GM12873 (cell line): ENCODE data around the gene CDKAL1.

ENCODE experiments used
- TF ChIP-seq, protein P1 (sequence below): IDR thresholded peaks from 2 replicates; pipeline ENCODE4 v1.5.1; 2012; ENCODE audit warnings: low read depth, mild to moderate bottlenecking, moderate library complexity, low read length, control low read depth; ENCODE audit not compliant: insufficient read depth; ENCODE audit errors: missing control alignments

The CDKAL1 gene

GRCh38 chr6:20868397-20869096 is 334.3 kb downstream of the CDKAL1 start:
- TF ChIP-seq, protein P1, sequence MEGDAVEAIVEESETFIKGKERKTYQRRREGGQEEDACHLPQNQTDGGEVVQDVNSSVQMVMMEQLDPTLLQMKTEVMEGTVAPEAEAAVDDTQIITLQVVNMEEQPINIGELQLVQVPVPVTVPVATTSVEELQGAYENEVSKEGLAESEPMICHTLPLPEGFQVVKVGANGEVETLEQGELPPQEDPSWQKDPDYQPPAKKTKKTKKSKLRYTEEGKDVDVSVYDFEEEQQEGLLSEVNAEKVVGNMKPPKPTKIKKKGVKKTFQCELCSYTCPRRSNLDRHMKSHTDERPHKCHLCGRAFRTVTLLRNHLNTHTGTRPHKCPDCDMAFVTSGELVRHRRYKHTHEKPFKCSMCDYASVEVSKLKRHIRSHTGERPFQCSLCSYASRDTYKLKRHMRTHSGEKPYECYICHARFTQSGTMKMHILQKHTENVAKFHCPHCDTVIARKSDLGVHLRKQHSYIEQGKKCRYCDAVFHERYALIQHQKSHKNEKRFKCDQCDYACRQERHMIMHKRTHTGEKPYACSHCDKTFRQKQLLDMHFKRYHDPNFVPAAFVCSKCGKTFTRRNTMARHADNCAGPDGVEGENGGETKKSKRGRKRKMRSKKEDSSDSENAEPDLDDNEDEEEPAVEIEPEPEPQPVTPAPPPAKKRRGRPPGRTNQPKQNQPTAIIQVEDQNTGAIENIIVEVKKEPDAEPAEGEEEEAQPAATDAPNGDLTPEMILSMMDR = no peak

- TF ChIP-seq, protein P1 = no peak
Measured at GRCh38 chr6:20870021-20870420, 335.8 kb downstream of the CDKAL1 start.

DNA sequence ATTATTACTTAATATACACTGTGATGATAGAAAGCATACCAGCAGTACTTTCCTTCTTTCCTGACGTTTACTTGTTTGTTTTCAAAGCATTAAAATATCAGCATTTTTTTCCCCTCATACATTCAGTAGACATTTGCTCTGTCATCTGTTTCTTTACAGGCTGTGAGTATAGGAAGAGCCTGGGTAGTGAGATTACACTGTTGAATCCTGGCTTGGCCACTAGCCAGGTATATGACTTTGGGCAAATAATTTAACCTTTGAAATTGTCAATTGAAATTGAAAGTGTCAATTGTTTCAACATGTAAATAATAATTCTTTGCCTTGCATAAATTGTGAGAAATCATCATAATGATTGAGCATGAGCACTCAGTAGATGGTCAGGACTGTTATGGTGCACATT is 336.2 kb downstream of the CDKAL1 start:
- TF ChIP-seq, protein P1 = no peak

DNA sequence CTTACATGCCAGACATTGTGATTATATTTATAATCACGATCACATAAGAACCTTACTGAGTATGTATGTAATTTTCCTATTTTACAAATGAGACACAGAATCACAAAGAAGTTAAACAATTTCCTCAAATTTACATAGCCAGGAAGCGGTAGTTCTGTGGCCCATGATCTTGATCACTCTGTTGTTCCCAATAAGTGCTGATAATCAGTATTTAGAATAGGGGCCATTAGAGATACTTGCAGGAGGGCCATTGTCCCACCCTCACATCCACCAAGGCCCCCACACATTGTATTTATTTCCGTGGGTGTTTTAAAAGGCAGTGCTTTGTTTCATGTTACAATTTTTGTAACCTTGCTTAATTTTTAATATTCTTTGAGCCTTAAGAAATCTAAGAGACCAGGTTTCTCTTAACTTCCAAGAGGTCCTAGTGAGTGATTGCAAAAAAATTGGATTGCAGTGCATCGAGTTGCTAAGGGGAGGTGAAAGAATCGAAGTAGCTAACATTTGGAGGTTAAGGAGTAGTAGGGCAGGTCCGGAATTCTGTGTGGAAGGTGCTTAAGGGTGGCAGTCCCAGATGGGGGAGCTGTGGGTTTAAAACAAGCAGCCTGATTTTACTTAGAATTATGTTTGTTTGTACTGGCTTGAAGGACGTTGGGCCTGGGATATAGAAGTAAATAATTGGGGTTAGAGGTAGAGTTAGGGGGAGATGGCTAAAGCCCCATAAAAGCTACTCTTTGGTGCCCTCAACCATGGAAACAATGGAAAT is 339.4 kb downstream of the CDKAL1 start:
- TF ChIP-seq, protein P1 = no peak

- TF ChIP-seq, protein P1 = peak; percentile 30
Measured at GRCh38 chr6:20875369-20875963, 341.2 kb downstream of the CDKAL1 start.

DNA sequence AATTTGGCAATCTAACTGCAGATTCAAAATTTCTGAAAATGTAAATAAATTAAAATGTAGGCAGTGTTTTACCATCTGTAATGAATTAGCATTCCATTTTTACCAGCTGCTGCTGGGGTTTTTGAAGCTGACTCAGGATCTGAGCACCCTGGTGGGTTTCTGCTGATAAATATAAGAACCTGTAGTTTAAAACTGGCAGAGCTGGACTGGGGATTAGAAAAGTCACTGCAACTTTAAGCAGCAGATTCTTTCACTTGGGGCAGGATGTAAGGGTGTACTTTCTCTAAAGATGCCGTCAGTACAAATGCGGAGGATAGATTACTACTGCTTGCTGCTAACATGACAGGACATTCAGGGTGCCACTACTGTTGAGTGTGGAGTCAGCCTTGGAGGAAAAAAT is 341.8 kb downstream of the CDKAL1 start:
- TF ChIP-seq, protein P1 = no peak

GRCh38 chr6:20876561-20876960 is 342.3 kb downstream of the CDKAL1 start:
- TF ChIP-seq, protein P1 = no peak
